GM12878 (cell line): ENCODE results near the gene NDUFB4. TPM values are rescaled to one million over a fixed set of nuclear protein-coding genes. Genes with fewer than 3 reads are reported as not detected.

Source experiments
- ATAC-seq: fragments of 200-7000 bp; cut with Tn5 transposase; 3 replicates; pipeline ENCODE4 v1.9.1; 2020; ENCODE audit warnings: mild to moderate bottlenecking, moderate library complexity
- BruUV-seq: library from RNA; stranded (reverse); fragments of 400-500 nt; replicated peaks from 2 replicates; lab custom pipeline; 2021; lab: Mats Ljungman, UMichigan
- CTCF ChIA-PET: fragments of 300-600 bp; sonication (Branson Sonifier 250); formaldehyde crosslinking; extraction: SDS; loops from one replicate; lab custom pipeline; 2021; ENCODE audit warnings: inconsistent platforms; lab: Yijun Ruan, JAX
- POLR2A ChIA-PET: fragments of 350-600 bp; formaldehyde crosslinking; extraction: SDS; loops from one replicate; lab custom pipeline; 2021; ENCODE audit warnings: inconsistent platforms; lab: Charles Lee
- RAD21 ChIA-PET: fragments of 300-600 bp; sonication (Branson Sonifier 250); formaldehyde crosslinking; loops from one replicate; lab custom pipeline; 2023; ENCODE audit warnings: antibody characterized with exemption; ENCODE audit not compliant: unreplicated experiment; lab: Charles Lee
- SMC1A ChIA-PET: fragments of 300-600 bp; sonication (Branson Sonifier 250); formaldehyde crosslinking; loops from one replicate; lab custom pipeline; 2023; ENCODE audit not compliant: unreplicated experiment, uncharacterized antibody; lab: Charles Lee
- DNase-seq: peaks from one replicate; pipeline ENCODE4 v3.0.0-alpha.2; 2011; ENCODE audit warnings: low read depth, low spot score
- FAIRE-seq: peaks from 3 replicates; lab custom pipeline; 2011; peaks lifted over from hg19 to GRCh38; lab: Jason Lieb, UNC
- H2AFZ ChIP-seq: 2 replicates; pipeline ENCODE4 v1.6.0; 2011; ENCODE audit warnings: low read depth, low read length, control low read depth; ENCODE audit not compliant: control insufficient read depth
- H3K27ac ChIP-seq: 2 replicates; pipeline ENCODE4 v1.5.1; 2011; ENCODE audit warnings: control low read depth; ENCODE audit not compliant: control insufficient read depth, insufficient read depth
- H3K27me3 ChIP-seq, 2 experiments: replicated peaks in 1 of 2; 2 replicates each; pipeline versions ENCODE4 v1.6.0 to v1.6.1; 2011; ENCODE audit warnings: low read length in 1 of 2; ENCODE audit not compliant: control insufficient read depth in 2 of 2, insufficient read depth in 2 of 2
- H3K36me3 ChIP-seq, 2 experiments: 2 replicates each; pipeline ENCODE4 v1.5.1; 2011; ENCODE audit warnings: low read length in 1 of 2; ENCODE audit not compliant: control insufficient read depth in 2 of 2, insufficient read depth in 2 of 2
- H3K4me1 ChIP-seq: 2 replicates; pipeline ENCODE4 v1.6.1; 2011; ENCODE audit warnings: mild to moderate bottlenecking, low read length, moderate library complexity, mixed read lengths; ENCODE audit not compliant: control insufficient read depth, insufficient read depth
- H3K4me2 ChIP-seq: 2 replicates; pipeline ENCODE4 v1.6.0; 2011; ENCODE audit warnings: control low read depth; ENCODE audit not compliant: control insufficient read depth, insufficient read depth
- H3K4me3 ChIP-seq: fragments of 200-600 bp; sonication (generic); 2 replicates; pipeline ENCODE4 v1.5.1; 2016
- H3K79me2 ChIP-seq: 2 replicates; pipeline ENCODE4 v1.6.0; 2011; ENCODE audit warnings: low read length; ENCODE audit not compliant: control insufficient read depth, insufficient read depth
- H3K9ac ChIP-seq: 2 replicates; pipeline ENCODE4 v1.8.0; 2011; ENCODE audit warnings: low read length, control low read depth, mixed read lengths; ENCODE audit not compliant: control insufficient read depth, insufficient read depth
- H3K9me3 ChIP-seq: replicated peaks from 3 replicates; pipeline ENCODE4 v1.5.1; 2011; ENCODE audit warnings: mild to moderate bottlenecking, low read length; ENCODE audit not compliant: control insufficient read depth, insufficient read depth
- H4K20me1 ChIP-seq: 2 replicates; pipeline ENCODE4 v1.6.0; 2011; ENCODE audit not compliant: control insufficient read depth, insufficient read depth
- MYC ChIP-seq: IDR thresholded peaks from 2 replicates; pipeline ENCODE4 v1.6.1; 2011; ENCODE audit warnings: mild to moderate bottlenecking, low read length, moderate library complexity, inconsistent platforms; ENCODE audit not compliant: insufficient read depth, insufficient replicate concordance, insufficient read length, severe bottlenecking
- NR2C1 ChIP-seq: fragments of 450-650 bp; IDR thresholded peaks from 2 replicates; pipeline ENCODE4 v1.6.1; 2017; ENCODE audit warnings: antibody characterized with exemption, mild to moderate bottlenecking, moderate library complexity
- SMAD1 ChIP-seq: fragments of 450-650 bp; IDR thresholded peaks from 2 replicates; pipeline ENCODE4 v1.6.1; 2018; ENCODE audit warnings: mild to moderate bottlenecking, low read depth; ENCODE audit not compliant: partially characterized antibody
- WGBS: methylation state at CpG from one replicate; pipeline ENCODE4 v1.1.6; 2016; ENCODE audit warnings: low lambda C conversion rate; ENCODE audit not compliant: insufficient replicate concordance, insufficient coverage; ENCODE audit errors: missing lambda C conversion rate; 5-methylcytosine and 5-hydroxymethylcytosine counted together
- in situ Hi-C: fragments of 300-500 bp; cut with MboI; formaldehyde crosslinking; loops from 9 replicates; pipeline ENCODE4 v1.14.3; 2018; ENCODE audit warnings: mixed read lengths
- intact Hi-C: fragments of 100-400 bp; cut with micrococcal nuclease; formaldehyde crosslinking; loops from one replicate; pipeline ENCODE4 v1.14.2; 2022; ENCODE audit not compliant: unreplicated experiment
- polyA plus RNA-seq, 11 experiments: library from polyadenylated mRNA; depleted of rRNA in 4 of 11; unstranded in 6 of 11; stranded (reverse) in 5 of 11; fragments of >200 nt; fragmentation: Nextera tagmentation in 4 of 11; fragmentation: Illumina TruSeq in 1 of 11; extraction: Ambion mirVana in 4 of 11; extraction: Trizol in 1 of 11; gene quantifications; 1 replicate in 1 of 11; 2 replicates in 10 of 11; pipeline versions ENCODE4 v1.2.1 to v1.2.3, GENCODE V29; 2011 to 2016; ENCODE audit warnings: inconsistent platforms in 2 of 11, missing spikeins in 2 of 11, low read depth in 1 of 11
- total RNA-seq, 4 experiments: library from RNA; depleted of rRNA in 3 of 4; stranded (reverse); fragments of >200 nt in 3 of 4; fragmentation: Illumina TruSeq in 1 of 4; extraction: Trizol in 1 of 4; gene quantifications; 2 replicates each; pipeline versions ENCODE4 v1.2.1 to v1.2.3, GENCODE V29; 2013 to 2021
- TF ChIP-seq, protein P1 (sequence below): fragments of 450-650 bp; IDR thresholded peaks from 2 replicates; pipeline ENCODE4 v1.6.1; 2016; ENCODE audit warnings: mild to moderate bottlenecking
- TF ChIP-seq, protein P2 (sequence below): fragments of 150-350 bp; IDR thresholded peaks from 2 replicates; pipeline ENCODE4 v1.6.1; 2016; ENCODE audit warnings: low read depth, low read length
- TF ChIP-seq, protein P3 (sequence below): fragments of 450-650 bp; formaldehyde crosslinking; IDR thresholded peaks from 2 replicates; pipeline ENCODE4 v1.5.0; 2022; ENCODE audit warnings: mild to moderate bottlenecking, missing genetic modification characterization

The NDUFB4 gene
- total and polyA plus RNA-seq, 10 of the 15 experiments (the other 5 are each of a cell fraction or from before 2014, with no cell fraction given), result 155 to 864 (median 387) TPM

DNA sequence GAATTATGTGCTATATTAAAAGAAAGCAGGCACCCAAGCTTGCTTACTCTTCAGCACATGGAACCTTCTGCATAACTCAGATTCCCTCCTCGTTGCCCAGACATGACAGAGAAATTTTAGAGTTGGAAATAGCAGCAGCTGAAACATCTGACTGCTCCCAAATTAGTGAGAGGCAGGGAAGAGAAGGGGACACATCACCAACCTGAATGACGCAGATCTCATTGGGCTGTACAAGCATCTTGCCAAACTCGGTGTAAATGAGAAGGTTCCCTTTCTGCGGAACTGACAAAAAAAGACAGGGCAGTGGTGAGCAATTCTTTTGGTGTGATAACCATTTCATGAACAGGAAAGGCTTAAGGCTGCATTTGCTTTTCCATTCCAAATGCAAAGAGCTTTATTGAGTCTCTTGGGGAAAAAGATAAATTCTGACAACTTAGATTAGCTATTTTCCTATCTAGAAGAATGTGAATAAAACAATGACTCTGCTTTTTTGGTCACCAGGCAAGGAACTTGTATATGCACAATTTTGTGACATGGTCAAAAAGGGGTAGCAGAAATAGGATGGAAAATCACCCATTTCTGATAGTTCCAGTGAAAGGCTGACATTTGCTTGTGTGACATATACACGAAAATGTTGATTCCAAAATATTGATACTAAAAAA, 50.8 kb downstream of the NDUFB4 start:
- TF ChIP-seq, protein P1, sequence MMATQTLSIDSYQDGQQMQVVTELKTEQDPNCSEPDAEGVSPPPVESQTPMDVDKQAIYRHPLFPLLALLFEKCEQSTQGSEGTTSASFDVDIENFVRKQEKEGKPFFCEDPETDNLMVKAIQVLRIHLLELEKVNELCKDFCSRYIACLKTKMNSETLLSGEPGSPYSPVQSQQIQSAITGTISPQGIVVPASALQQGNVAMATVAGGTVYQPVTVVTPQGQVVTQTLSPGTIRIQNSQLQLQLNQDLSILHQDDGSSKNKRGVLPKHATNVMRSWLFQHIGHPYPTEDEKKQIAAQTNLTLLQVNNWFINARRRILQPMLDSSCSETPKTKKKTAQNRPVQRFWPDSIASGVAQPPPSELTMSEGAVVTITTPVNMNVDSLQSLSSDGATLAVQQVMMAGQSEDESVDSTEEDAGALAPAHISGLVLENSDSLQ, result no peak
- TF ChIP-seq MYC (no peak), SMAD1 (no peak), NR2C1 (no peak)
- TF ChIP-seq, protein P2, sequence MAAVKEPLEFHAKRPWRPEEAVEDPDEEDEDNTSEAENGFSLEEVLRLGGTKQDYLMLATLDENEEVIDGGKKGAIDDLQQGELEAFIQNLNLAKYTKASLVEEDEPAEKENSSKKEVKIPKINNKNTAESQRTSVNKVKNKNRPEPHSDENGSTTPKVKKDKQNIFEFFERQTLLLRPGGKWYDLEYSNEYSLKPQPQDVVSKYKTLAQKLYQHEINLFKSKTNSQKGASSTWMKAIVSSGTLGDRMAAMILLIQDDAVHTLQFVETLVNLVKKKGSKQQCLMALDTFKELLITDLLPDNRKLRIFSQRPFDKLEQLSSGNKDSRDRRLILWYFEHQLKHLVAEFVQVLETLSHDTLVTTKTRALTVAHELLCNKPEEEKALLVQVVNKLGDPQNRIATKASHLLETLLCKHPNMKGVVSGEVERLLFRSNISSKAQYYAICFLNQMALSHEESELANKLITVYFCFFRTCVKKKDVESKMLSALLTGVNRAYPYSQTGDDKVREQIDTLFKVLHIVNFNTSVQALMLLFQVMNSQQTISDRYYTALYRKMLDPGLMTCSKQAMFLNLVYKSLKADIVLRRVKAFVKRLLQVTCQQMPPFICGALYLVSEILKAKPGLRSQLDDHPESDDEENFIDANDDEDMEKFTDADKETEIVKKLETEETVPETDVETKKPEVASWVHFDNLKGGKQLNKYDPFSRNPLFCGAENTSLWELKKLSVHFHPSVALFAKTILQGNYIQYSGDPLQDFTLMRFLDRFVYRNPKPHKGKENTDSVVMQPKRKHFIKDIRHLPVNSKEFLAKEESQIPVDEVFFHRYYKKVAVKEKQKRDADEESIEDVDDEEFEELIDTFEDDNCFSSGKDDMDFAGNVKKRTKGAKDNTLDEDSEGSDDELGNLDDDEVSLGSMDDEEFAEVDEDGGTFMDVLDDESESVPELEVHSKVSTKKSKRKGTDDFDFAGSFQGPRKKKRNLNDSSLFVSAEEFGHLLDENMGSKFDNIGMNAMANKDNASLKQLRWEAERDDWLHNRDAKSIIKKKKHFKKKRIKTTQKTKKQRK, result no peak
- TF ChIP-seq, protein P3, sequence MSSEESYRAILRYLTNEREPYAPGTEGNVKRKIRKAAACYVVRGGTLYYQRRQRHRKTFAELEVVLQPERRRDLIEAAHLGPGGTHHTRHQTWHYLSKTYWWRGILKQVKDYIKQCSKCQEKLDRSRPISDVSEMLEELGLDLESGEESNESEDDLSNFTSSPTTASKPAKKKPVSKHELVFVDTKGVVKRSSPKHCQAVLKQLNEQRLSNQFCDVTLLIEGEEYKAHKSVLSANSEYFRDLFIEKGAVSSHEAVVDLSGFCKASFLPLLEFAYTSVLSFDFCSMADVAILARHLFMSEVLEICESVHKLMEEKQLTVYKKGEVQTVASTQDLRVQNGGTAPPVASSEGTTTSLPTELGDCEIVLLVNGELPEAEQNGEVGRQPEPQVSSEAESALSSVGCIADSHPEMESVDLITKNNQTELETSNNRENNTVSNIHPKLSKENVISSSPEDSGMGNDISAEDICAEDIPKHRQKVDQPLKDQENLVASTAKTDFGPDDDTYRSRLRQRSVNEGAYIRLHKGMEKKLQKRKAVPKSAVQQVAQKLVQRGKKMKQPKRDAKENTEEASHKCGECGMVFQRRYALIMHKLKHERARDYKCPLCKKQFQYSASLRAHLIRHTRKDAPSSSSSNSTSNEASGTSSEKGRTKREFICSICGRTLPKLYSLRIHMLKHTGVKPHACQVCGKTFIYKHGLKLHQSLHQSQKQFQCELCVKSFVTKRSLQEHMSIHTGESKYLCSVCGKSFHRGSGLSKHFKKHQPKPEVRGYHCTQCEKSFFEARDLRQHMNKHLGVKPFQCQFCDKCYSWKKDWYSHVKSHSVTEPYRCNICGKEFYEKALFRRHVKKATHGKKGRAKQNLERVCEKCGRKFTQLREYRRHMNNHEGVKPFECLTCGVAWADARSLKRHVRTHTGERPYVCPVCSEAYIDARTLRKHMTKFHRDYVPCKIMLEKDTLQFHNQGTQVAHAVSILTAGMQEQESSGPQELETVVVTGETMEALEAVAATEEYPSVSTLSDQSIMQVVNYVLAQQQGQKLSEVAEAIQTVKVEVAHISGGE (CRISPR knock-in tag), result no peak
- no peak overlapping the region for H3K27ac ChIP-seq
- in situ Hi-C loops (no loop called here), intact Hi-C loops (no loop called here)
- no peak overlapping the region for H3K9ac ChIP-seq
- H3K79me2 ChIP-seq, result no peaks in the 10 kb centered on the region
- no peaks in the 10 kb centered on the region for H4K20me1 ChIP-seq
- POLR2A ChIA-PET, result interaction anchor here (1.1 kb wide), 1 partner anchor 12 kb away, joined by 5 read pairs; no protein-coding TSS in a partner anchor
- H2AFZ ChIP-seq, result no peak overlapping the region
- H3K4me2 ChIP-seq, result no peak overlapping the region
- BruUV-seq, result no TSS peak
- H3K4me1 ChIP-seq, result no peaks in the 10 kb centered on the region
- ATAC-seq, result no peak
- H3K4me3 ChIP-seq, result no peak overlapping the region
- H3K9me3 ChIP-seq, result no peaks in the 10 kb centered on the region
- RAD21 ChIA-PET, result no interaction called here
- no peak for DNase-seq
- H3K27me3 ChIP-seq, result no peaks in the 10 kb centered on the region
- CTCF ChIA-PET, result no interaction called here
- no peaks in the 10 kb centered on the region for H3K36me3 ChIP-seq
- 44% methylated on average over 5 of the region's 5 CpGs for WGBS
- SMC1A ChIA-PET, result interaction anchor here (1.3 to 1.6 kb wide), 2 partner anchors 10 to 148 kb away, joined by 3 to 5 read pairs; no protein-coding TSS in a partner anchor
- no peak for FAIRE-seq
